Sigmoid colon (tissue), 7 donors: ENCODE measurements around the gene TAGLN2. TPM values are rescaled to one million over a fixed set of nuclear protein-coding genes. Genes with fewer than 3 reads are reported as not detected.
A peak's percentile ranks its signal among the peaks of the same experiment; 100 is the strongest.

Experiments used
- DNase-seq: peaks from one replicate; pipeline ENCODE4 v3.0.0-alpha.2; 2019
- H3K27ac ChIP-seq, 4 donors: fragments of 200-600 bp; sonication (generic); one replicate each; pipeline ENCODE4 v1.5.1; 2016 to 2019; ENCODE audit warnings: mild to moderate bottlenecking in 1 of 4
- H3K27me3 ChIP-seq, 3 donors: fragments of 200-600 bp; sonication (generic); one replicate each; pipeline ENCODE4 v1.5.1; 2019; ENCODE audit warnings: mild to moderate bottlenecking in 1 of 3
- H3K36me3 ChIP-seq, 4 donors: fragments of 200-600 bp; sonication (generic); one replicate each; pipeline ENCODE4 v1.5.1; 2016 to 2019
- H3K4me1 ChIP-seq, 4 donors: fragments of 200-600 bp; sonication (generic); one replicate each; pipeline ENCODE4 v1.5.1; 2017 to 2019
- H3K4me3 ChIP-seq, 4 donors: fragments of 200-600 bp; sonication (generic); one replicate each; pipeline ENCODE4 v1.5.1; 2017 to 2019; ENCODE audit warnings: mild to moderate bottlenecking in 2 of 4, moderate library complexity in 1 of 4
- H3K9me3 ChIP-seq, 4 donors: fragments of 200-600 bp in 3 of 4; sonication (generic) in 3 of 4; one replicate each; pipeline versions ENCODE4 v1.5.1 to v1.6.1; 2013 to 2019
- CTCF ChIP-seq, 4 experiments: fragments of 450-650 bp in 3 of 4; fragments of 200-600 bp in 1 of 4; IDR thresholded peaks; one replicate each; pipeline ENCODE4 v1.5.1; 2016 to 2019; ENCODE audit warnings: antibody characterized with exemption in 4 of 4, mild to moderate bottlenecking in 3 of 4, moderate library complexity in 2 of 4
- EP300 ChIP-seq, 4 donors: sonication (generic); formaldehyde crosslinking; IDR thresholded peaks; one replicate each; pipeline ENCODE4 v1.6.1; 2017; ENCODE audit warnings: antibody characterized with exemption in 4 of 4
- POLR2A ChIP-seq, 2 donors: fragments of 450-650 bp; IDR thresholded peaks; one replicate each; pipeline ENCODE4 v1.6.1; 2016; ENCODE audit warnings: antibody characterized with exemption in 2 of 2, mild to moderate bottlenecking in 2 of 2, moderate library complexity in 2 of 2
- POLR2AphosphoS5 ChIP-seq, 4 donors: sonication (generic); formaldehyde crosslinking; IDR thresholded peaks; one replicate each; pipeline ENCODE4 v1.6.1; 2017; ENCODE audit warnings: antibody characterized with exemption in 4 of 4
- WGBS, 2 donors: extraction: QIAGEN DNeasy Blood & Tissue Kit; methylation state at CpG; one replicate each; pipeline ENCODE4 v1.1.7; 2013; 5-methylcytosine and 5-hydroxymethylcytosine counted together
- intact Hi-C: fragments of 100-400 bp; cut with DNase I; formaldehyde crosslinking; loops from one replicate; pipeline ENCODE4 v1.15.1; 2023
- polyA plus RNA-seq, 3 donors: library from polyadenylated mRNA; stranded (reverse); fragments of 200-250 nt; gene quantifications; one replicate each; pipeline ENCODE4 v1.2.3, GENCODE V29; 2013
- total RNA-seq, 4 donors: library from RNA; depleted of rRNA; stranded (reverse); fragments of >200 nt; gene quantifications; one replicate each; pipeline ENCODE4 v1.1.0, GENCODE V29; 2016
- donor health status: healthy with polysubstance abuse.
- donor health status: Bipolar disorder and iron deficiency.
- donor health status: healthy.

Gene TAGLN2
- total and polyA plus RNA-seq, 7 donors = 88.8 to 770 (median 109) TPM

GRCh38 chr1:159936273-159936904 is 11.1 kb upstream of the TAGLN2 start:
- H3K4me3 ChIP-seq = no peak overlapping the region
- no peaks in the 10 kb centered on the region for H3K36me3 ChIP-seq
- peak; percentile 81 for DNase-seq
- TF ChIP-seq CTCF (IDR thresholded peaks at IDR 0.05) (peak; percentile 93 to 99 (median 98)), POLR2A (IDR thresholded peaks at IDR 0.05) (no peak)
- WGBS, 2 donors = 24 to 33% methylated on average over 16 of the region's 16 CpGs
- H3K27me3 ChIP-seq = no peaks in the 10 kb centered on the region
- no peaks in the 10 kb centered on the region for H3K9me3 ChIP-seq
- H3K27ac ChIP-seq = no peak overlapping the region
- peaks cover 0 to 11% (median 6%) of the 10 kb centered on the region in 4 donors for H3K4me1 ChIP-seq
- intact Hi-C loops = loop anchor here (1.0 kb wide), 1 partner anchor 71 kb away; no protein-coding TSS in a partner anchor

DNA sequence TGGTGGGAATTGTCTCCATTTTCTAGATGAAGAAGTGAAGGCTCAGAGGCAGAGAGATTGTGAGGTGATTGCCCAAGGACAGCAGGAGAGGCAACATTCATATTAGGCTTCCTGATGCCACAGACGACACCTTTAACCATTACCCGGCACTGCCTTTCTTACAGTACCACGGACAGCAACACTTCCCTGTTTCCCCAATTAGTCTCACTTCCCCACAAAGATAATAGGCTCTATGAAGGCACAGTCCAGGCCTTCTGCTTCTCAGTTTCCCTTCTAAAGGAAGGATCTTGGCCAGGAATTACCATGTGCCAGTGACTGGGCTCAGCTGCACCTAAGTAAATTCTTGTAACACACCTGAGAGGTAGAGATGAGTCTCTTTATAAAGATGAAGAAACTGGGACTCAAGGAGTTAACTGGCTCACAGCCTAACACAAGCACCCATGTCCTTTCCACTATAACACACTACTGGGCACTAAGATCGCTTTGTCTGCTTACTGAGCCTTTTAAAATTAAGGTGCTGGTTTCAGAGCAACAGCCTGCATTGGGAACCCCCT is 10.5 kb upstream of the TAGLN2 start:
- Histone ChIP-seq H3K4me3 (no peak overlapping the region), H3K27ac (no peak overlapping the region), H3K27me3 (no peaks in the 10 kb centered on the region), H3K36me3 (no peaks in the 10 kb centered on the region), H3K4me1 (peaks cover 0 to 11% (median 6%) of the 10 kb centered on the region in 4 donors), H3K9me3 (no peaks in the 10 kb centered on the region)
- intact Hi-C loops = loop anchor here (1.0 kb wide), 1 partner anchor 72 kb away; no protein-coding TSS in a partner anchor
- 62 to 68% methylated on average over 4 of the region's 4 CpGs for WGBS, 2 donors
- TF ChIP-seq EP300 (IDR thresholded peaks at IDR 0.05) = no peak
- no peak for TF ChIP-seq POLR2AphosphoS5 (IDR thresholded peaks at IDR 0.05)
- TF ChIP-seq POLR2A (IDR thresholded peaks at IDR 0.05) = no peak
- TF ChIP-seq CTCF (IDR thresholded peaks at IDR 0.05) = no peak
- no peak for DNase-seq

GRCh38 chr1:159935305-159935704 is 10.0 kb upstream of the TAGLN2 start:
- no peak for DNase-seq
- Histone ChIP-seq H3K4me1 (peaks cover 0 to 11% (median 6%) of the 10 kb centered on the region in 4 donors), H3K27ac (no peak overlapping the region), H3K36me3 (no peaks in the 10 kb centered on the region), H3K9me3 (no peaks in the 10 kb centered on the region), H3K4me3 (no peak overlapping the region), H3K27me3 (no peaks in the 10 kb centered on the region)
- 89 to 95% methylated on average over 11 of the region's 11 CpGs for WGBS, 2 donors
- intact Hi-C loops = no loop called here
- no peak for TF ChIP-seq CTCF (IDR thresholded peaks at IDR 0.05)
- no peak for TF ChIP-seq EP300 (IDR thresholded peaks at IDR 0.05)
- no peak for TF ChIP-seq POLR2A (IDR thresholded peaks at IDR 0.05)
- no peak for TF ChIP-seq POLR2AphosphoS5 (IDR thresholded peaks at IDR 0.05)

- Histone ChIP-seq H3K9me3 (no peaks in the 10 kb centered on the region), H3K27ac (no peak overlapping the region), H3K4me1 (peaks cover 0 to 11% (median 6%) of the 10 kb centered on the region in 4 donors), H3K4me3 (no peak overlapping the region), H3K27me3 (no peaks in the 10 kb centered on the region), H3K36me3 (no peaks in the 10 kb centered on the region)
- 91 to 92% methylated on average over 14 of the region's 14 CpGs for WGBS, 2 donors
- no peak for DNase-seq
- intact Hi-C loops = no loop called here
- TF ChIP-seq EP300 (IDR thresholded peaks at IDR 0.05) (no peak), POLR2A (IDR thresholded peaks at IDR 0.05) (no peak), CTCF (IDR thresholded peaks at IDR 0.05) (no peak), POLR2AphosphoS5 (IDR thresholded peaks at IDR 0.05) (no peak)
Observed at GRCh38 chr1:159934136-159935039, 9.1 kb upstream of the TAGLN2 start.
